GM13976 (cell line): ENCODE measurements around the gene SCUBE3.

Source experiments
- DNase-seq: peaks from one replicate; pipeline ENCODE4 v3.0.0; 2012; ENCODE audit warnings: low spot score
- in situ Hi-C: fragments of 300-500 bp; cut with MboI; formaldehyde crosslinking; loops from one replicate; pipeline ENCODE4 v1.12.0; 2022; ENCODE audit warnings: low sequenced_read_pairs, mixed read lengths, inconsistent platforms; ENCODE audit not compliant: unreplicated experiment
- TF ChIP-seq, protein P1 (sequence below): IDR thresholded peaks from 2 replicates; pipeline ENCODE4 v1.5.1; 2012; ENCODE audit warnings: borderline replicate concordance, mild to moderate bottlenecking; ENCODE audit not compliant: insufficient read depth; ENCODE audit errors: extremely low read depth, missing control alignments, control extremely low read depth

SCUBE3 gene

GRCh38 chr6:35224720-35225119 lies 11.0 kb downstream of the SCUBE3 start:
- TF ChIP-seq, protein P1, sequence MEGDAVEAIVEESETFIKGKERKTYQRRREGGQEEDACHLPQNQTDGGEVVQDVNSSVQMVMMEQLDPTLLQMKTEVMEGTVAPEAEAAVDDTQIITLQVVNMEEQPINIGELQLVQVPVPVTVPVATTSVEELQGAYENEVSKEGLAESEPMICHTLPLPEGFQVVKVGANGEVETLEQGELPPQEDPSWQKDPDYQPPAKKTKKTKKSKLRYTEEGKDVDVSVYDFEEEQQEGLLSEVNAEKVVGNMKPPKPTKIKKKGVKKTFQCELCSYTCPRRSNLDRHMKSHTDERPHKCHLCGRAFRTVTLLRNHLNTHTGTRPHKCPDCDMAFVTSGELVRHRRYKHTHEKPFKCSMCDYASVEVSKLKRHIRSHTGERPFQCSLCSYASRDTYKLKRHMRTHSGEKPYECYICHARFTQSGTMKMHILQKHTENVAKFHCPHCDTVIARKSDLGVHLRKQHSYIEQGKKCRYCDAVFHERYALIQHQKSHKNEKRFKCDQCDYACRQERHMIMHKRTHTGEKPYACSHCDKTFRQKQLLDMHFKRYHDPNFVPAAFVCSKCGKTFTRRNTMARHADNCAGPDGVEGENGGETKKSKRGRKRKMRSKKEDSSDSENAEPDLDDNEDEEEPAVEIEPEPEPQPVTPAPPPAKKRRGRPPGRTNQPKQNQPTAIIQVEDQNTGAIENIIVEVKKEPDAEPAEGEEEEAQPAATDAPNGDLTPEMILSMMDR = no peak
- in situ Hi-C loops = loop anchor here (25.0 kb wide), 1 partner anchor 237 kb away; no protein-coding TSS in a partner anchor
- DNase-seq = no peak

- in situ Hi-C loops = no loop called here
- TF ChIP-seq, protein P1 = no peak
- no peak for DNase-seq
Measured at GRCh38 chr6:35228481-35228880, 14.7 kb downstream of the SCUBE3 start.

DNA sequence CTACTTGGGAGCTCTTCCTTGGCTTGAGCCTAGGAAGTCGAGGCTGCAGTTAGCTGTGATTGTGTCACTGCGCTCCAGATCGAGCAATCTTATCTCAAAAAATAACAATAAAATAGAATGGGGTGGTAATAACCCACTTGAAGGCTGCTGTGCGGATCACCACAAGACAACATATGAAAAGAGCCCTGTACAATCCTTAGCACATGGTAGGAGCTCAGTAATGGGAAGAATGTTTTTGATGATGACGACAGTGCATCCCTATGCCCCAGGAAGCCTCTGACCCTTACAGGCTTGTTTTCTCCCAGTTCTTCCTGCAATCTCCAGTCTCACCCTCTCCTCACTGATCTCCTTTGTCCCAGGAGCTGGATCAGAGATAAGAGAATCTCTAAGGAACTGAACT lies 15.5 kb downstream of the SCUBE3 start:
- TF ChIP-seq, protein P1 = no peak
- DNase-seq = no peak
- in situ Hi-C loops = no loop called here

- no peak for DNase-seq
- in situ Hi-C loops = no loop called here
- TF ChIP-seq, protein P1 = no peak
Measured at GRCh38 chr6:35230498-35230897, 16.7 kb downstream of the SCUBE3 start.

- in situ Hi-C loops = no loop called here
- DNase-seq = no peak
Measured at GRCh38 chr6:35230950-35231349, 17.2 kb downstream of the SCUBE3 start.

DNA sequence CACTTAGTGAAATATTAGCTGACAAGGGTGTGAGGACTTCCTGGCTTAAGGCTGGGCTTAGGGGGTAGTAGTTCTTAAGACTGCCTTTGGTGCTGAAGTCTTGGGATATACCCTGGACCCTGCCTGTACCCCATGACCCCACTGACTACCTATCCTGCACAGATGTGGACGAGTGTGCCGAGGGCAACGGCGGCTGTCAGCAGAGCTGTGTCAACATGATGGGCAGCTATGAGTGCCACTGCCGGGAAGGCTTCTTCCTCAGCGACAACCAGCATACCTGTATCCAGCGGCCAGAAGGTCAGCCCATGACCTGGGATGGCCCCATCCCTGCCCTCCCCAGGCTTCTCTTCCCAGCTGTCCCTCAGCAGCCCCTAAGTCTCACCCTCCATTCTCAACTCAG lies 17.8 kb downstream of the SCUBE3 start:
- no peak for DNase-seq
- in situ Hi-C loops = no loop called here
- TF ChIP-seq, protein P1 = no peak

More at GRCh38 chr6:35230950-35231349, 17.2 kb downstream of the SCUBE3 start:
- TF ChIP-seq, protein P1 = no peak

DNA sequence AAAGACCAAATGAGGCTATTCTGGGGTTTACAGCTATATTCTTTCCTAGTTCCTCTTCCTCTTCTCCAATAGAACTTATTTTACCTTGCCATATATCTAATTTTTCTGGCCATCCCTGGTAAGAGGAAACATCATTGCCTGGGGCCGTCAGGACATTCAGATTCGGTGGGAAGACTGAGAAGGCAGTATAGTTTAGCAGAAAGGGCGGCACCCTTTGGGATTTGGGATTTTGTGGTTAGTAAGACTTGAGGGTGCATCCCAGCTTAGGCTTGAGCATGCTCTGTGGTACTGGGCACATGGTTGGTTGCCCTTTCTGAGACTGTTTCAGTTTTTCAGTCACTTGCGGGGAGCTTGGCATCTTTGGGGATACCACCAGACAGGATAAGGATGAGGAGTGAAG lies 21.1 kb downstream of the SCUBE3 start:
- in situ Hi-C loops = no loop called here
- no peak for DNase-seq

More for the DNA sequence above, 21.1 kb downstream of the SCUBE3 start:
- TF ChIP-seq, protein P1 = no peak
